ENCODE measurements around the gene TMEM121.
A peak's percentile ranks its signal among the peaks of the same experiment; 100 is the strongest.

TMEM121 gene

GRCh38 chr14:105525861-105526775 is at the start of gene TMEM121:
Gene TMEM121, plus strand, starts transcription at chr14:105526583. Its CDS starts 2,252 bp downstream, at chr14:105528835.
- TF ChIP-seq CTCF (IDR thresholded peaks at IDR 0.05; ENCODE audit: low read depth, low read length, poor library complexity, severe bottlenecking) (no peak), EZH2phosphoT487 (IDR thresholded peaks at IDR 0.05; ENCODE audit: borderline replicate concordance, low read length) (peak; percentile 78; the same call in 1 of the 2 replicates)
- Histone ChIP-seq H3K27ac (ENCODE audit: low read depth, low read length) (no peak within 1 kb of the TSS), H3K27me3 (ENCODE audit: control insufficient read depth, low read length) (peaks cover 49% of the 10 kb centered on the region), H3K79me2 (ENCODE audit: control insufficient read depth, low read length) (no peaks in the 10 kb centered on the region), H3K36me3 (ENCODE audit: control insufficient read depth, low read length) (no peaks in the 10 kb centered on the region), H3F3A (ENCODE audit: control insufficient read depth, insufficient read depth) (peaks cover 6% of the 10 kb centered on the region; the same call in 1 of the 2 replicates), H3K9me3 (ENCODE audit: control insufficient read depth, insufficient read depth, low read length) (no peaks in the 10 kb centered on the region), H3K4me2 (ENCODE audit: low read length) (peak within 1 kb of the TSS; percentile 85), H4K20me1 (ENCODE audit: control insufficient read depth, insufficient read depth, low read depth, low read length) (no peaks in the 10 kb centered on the region), H3K9me2 (replicated peaks; ENCODE audit: control insufficient read depth, low read length) (no peaks in the 10 kb centered on the region), H3K4me1 (ENCODE audit: control insufficient read depth, low read length) (peaks cover 37% of the 10 kb centered on the region), H3K4me3 (ENCODE audit: low read length) (peak within 1 kb of the TSS; percentile 63)

DNA sequence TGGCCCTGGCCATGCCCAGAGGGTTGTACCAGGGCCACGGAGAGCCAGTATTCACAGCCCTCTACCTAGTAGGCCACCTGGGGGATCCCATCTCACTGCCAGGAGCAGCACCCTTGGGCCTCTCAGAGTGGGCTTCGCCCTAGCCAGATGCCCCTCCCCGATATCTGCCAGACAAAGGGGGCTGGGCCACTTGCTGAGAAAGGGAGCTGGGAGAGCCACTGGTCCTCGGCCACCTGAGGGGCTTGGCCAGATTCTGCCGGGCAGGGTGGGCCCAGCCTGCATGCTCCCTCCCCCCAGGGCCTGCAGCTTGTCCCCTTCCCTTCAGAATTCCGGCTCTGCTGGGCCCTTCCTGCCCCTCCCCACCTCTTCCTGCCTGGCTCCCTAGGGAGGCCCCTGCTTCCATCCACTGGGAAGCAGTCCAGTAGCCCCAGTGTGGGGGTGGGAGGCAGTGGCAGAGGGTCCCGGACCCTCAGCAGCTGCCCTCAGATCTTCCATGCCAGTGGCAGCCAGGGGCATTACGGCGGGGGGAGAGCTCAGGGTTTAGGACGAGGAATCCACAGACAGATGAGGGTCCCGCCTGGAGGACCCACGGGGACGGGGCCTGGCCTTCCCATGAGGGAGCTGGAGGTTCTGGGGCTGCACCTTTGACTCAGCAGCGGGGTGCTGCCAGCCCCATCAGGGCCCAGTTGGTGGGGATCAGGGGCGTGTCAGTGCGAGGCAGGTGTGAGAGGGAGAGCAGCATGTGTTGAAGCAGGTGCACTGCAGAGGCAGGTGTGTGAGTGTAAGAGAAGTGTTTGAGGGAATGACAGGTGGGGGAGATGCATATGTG is 49.3 kb upstream of the TMEM121 start:
- no peaks in the 10 kb centered on the region for H4K20me1 ChIP-seq (ENCODE audit: control insufficient read depth, insufficient read depth, low read depth, low read length)
- H3K9me2 ChIP-seq (replicated peaks; ENCODE audit: control insufficient read depth, low read length) = no peaks in the 10 kb centered on the region
- H3K27me3 ChIP-seq (ENCODE audit: control insufficient read depth, low read length) = peaks cover 46% of the 10 kb centered on the region
- H3K9me3 ChIP-seq (ENCODE audit: control insufficient read depth, insufficient read depth, low read length) = no peaks in the 10 kb centered on the region
- peaks cover 33% of the 10 kb centered on the region for H3K4me1 ChIP-seq (ENCODE audit: control insufficient read depth, low read length)
- no peak overlapping the region for H3K27ac ChIP-seq (ENCODE audit: low read depth, low read length)
- H3F3A ChIP-seq (ENCODE audit: control insufficient read depth, insufficient read depth) = no peaks in the 10 kb centered on the region
- no peak overlapping the region for H3K4me3 ChIP-seq (ENCODE audit: low read length)
- H3K4me2 ChIP-seq (ENCODE audit: low read length) = no peak overlapping the region
- TF ChIP-seq CTCF (IDR thresholded peaks at IDR 0.05; ENCODE audit: low read depth, low read length, poor library complexity, severe bottlenecking) = no peak
- TF ChIP-seq EZH2phosphoT487 (IDR thresholded peaks at IDR 0.05; ENCODE audit: borderline replicate concordance, low read length) = no peak
- no peaks in the 10 kb centered on the region for H3K79me2 ChIP-seq (ENCODE audit: control insufficient read depth, low read length)
- no peaks in the 10 kb centered on the region for H3K36me3 ChIP-seq (ENCODE audit: control insufficient read depth, low read length)

GRCh38 chr14:105477660-105478397 is 48.6 kb upstream of the TMEM121 start:
- H3F3A ChIP-seq (ENCODE audit: control insufficient read depth, insufficient read depth) = no peaks in the 10 kb centered on the region
- H3K4me3 ChIP-seq (ENCODE audit: low read length) = no peak overlapping the region
- no peaks in the 10 kb centered on the region for H3K9me3 ChIP-seq (ENCODE audit: control insufficient read depth, insufficient read depth, low read length)
- H3K4me1 ChIP-seq (ENCODE audit: control insufficient read depth, low read length) = peaks cover 38% of the 10 kb centered on the region
- TF ChIP-seq EZH2phosphoT487 (IDR thresholded peaks at IDR 0.05; ENCODE audit: borderline replicate concordance, low read length) (no peak; the same call in 1 of the 2 replicates), CTCF (IDR thresholded peaks at IDR 0.05; ENCODE audit: low read depth, low read length, poor library complexity, severe bottlenecking) (no peak)
- H3K9me2 ChIP-seq (replicated peaks; ENCODE audit: control insufficient read depth, low read length) = no peaks in the 10 kb centered on the region
- no peak overlapping the region for H3K4me2 ChIP-seq (ENCODE audit: low read length)
- no peak overlapping the region for H3K27ac ChIP-seq (ENCODE audit: low read depth, low read length)
- no peaks in the 10 kb centered on the region for H4K20me1 ChIP-seq (ENCODE audit: control insufficient read depth, insufficient read depth, low read depth, low read length)
- peaks cover 46% of the 10 kb centered on the region for H3K27me3 ChIP-seq (ENCODE audit: control insufficient read depth, low read length)
- H3K79me2 ChIP-seq (ENCODE audit: control insufficient read depth, low read length) = no peaks in the 10 kb centered on the region
- no peaks in the 10 kb centered on the region for H3K36me3 ChIP-seq (ENCODE audit: control insufficient read depth, low read length)
